HepG2 (cell line): Measurements from ENCODE around the gene CLVS2. TPM values are rescaled to one million over a fixed set of nuclear protein-coding genes. Genes with fewer than 3 reads are reported as not detected.

ENCODE experiments used
- ATAC-seq: fragments of 200-7000 bp; cut with Tn5 transposase; 3 replicates; pipeline ENCODE4 v1.9.1; 2020; ENCODE audit warnings: mild to moderate bottlenecking, moderate library complexity
- BruUV-seq: library from RNA; stranded (reverse); fragments of 400-500 nt; replicated peaks from 2 replicates; lab custom pipeline; 2021; lab: Mats Ljungman, UMichigan
- CTCF ChIA-PET: fragments of 300-600 bp; formaldehyde crosslinking; extraction: SDS; loops from one replicate; lab custom pipeline; 2021; ENCODE audit warnings: low total read pairs, inconsistent platforms, low intra/inter-chr PET ratio; lab: Yijun Ruan, JAX
- POLR2A ChIA-PET: fragments of 350-600 bp; sonication (Branson Sonifier 250); formaldehyde crosslinking; loops from one replicate; lab custom pipeline; 2020; ENCODE audit warnings: antibody characterized with exemption, inconsistent platforms; lab: Yijun Ruan, JAX
- DNase-seq: peaks from one replicate; pipeline ENCODE4 v3.0.0-alpha.2; 2015; ENCODE audit warnings: low spot score
- FAIRE-seq: peaks from 3 replicates; lab custom pipeline; 2011; peaks lifted over from hg19 to GRCh38; lab: Jason Lieb, UNC
- H2AFZ ChIP-seq: one replicate; pipeline ENCODE4 v1.6.1; 2011; ENCODE audit warnings: low read length, inconsistent platforms
- H3K27ac ChIP-seq: fragments of 300-600 bp; 3 replicates; pipeline ENCODE4 v1.8.0; 2011; ENCODE audit warnings: mixed run types, mild to moderate bottlenecking, mixed read lengths, low read length, inconsistent platforms; ENCODE audit not compliant: insufficient read depth; ENCODE audit errors: extremely low read length
- H3K27me3 ChIP-seq, 2 experiments: fragments of 200-600 bp in 1 of 2; 2 replicates in 1 of 2; 3 replicates in 1 of 2; pipeline versions ENCODE4 v1.6.0 to v1.8.0; 2011; ENCODE audit warnings: low read length in 2 of 2, mild to moderate bottlenecking in 2 of 2, moderate library complexity in 2 of 2, inconsistent platforms in 1 of 2; ENCODE audit not compliant: insufficient read depth in 2 of 2, control insufficient read depth in 1 of 2
- H3K36me3 ChIP-seq, 2 experiments: fragments of 200-600 bp in 1 of 2; replicated peaks in 1 of 2; 2 replicates in 1 of 2; 3 replicates in 1 of 2; pipeline versions ENCODE4 v1.5.1 to v1.8.0; 2011; ENCODE audit warnings: low read length in 2 of 2, inconsistent platforms in 1 of 2; ENCODE audit not compliant: insufficient read depth in 2 of 2, control insufficient read depth in 1 of 2
- H3K4me1 ChIP-seq: 2 replicates; pipeline ENCODE4 v1.5.1; 2012; ENCODE audit warnings: low read length, inconsistent platforms; ENCODE audit not compliant: insufficient read depth
- H3K4me2 ChIP-seq: 2 replicates; pipeline ENCODE4 v1.6.0; 2011; ENCODE audit warnings: low read depth, low read length, inconsistent platforms
- H3K4me3 ChIP-seq, 3 experiments: fragments of 200-600 bp in 1 of 3; sonication (generic), shearing (Covaris generic) in 1 of 3; replicated peaks in 1 of 3; 2 replicates each; pipeline ENCODE4 v1.5.1; 2011 to 2016; ENCODE audit warnings: low read length in 3 of 3, inconsistent platforms in 2 of 3, low read depth in 2 of 3, mild to moderate bottlenecking in 2 of 3, control low read depth in 1 of 3, mixed read lengths in 1 of 3; ENCODE audit not compliant: insufficient read depth in 1 of 3
- H3K79me2 ChIP-seq: one replicate; pipeline ENCODE4 v1.6.1; 2011; ENCODE audit warnings: low read length, inconsistent platforms; ENCODE audit not compliant: insufficient read depth
- H3K9ac ChIP-seq: 2 replicates; pipeline ENCODE4 v1.6.0; 2011; ENCODE audit warnings: mild to moderate bottlenecking, low read depth, low read length, inconsistent platforms; ENCODE audit not compliant: insufficient read depth
- H3K9me3 ChIP-seq: 2 replicates; pipeline ENCODE4 v1.5.1; 2012; ENCODE audit warnings: mild to moderate bottlenecking, low read length
- H4K20me1 ChIP-seq: 2 replicates; pipeline ENCODE4 v1.6.0; 2011; ENCODE audit warnings: inconsistent platforms, mild to moderate bottlenecking, low read length, moderate library complexity; ENCODE audit not compliant: insufficient read depth
- AKAP8 ChIP-seq: sonication (generic); formaldehyde crosslinking; IDR thresholded peaks from 2 replicates; pipeline ENCODE4 v1.5.1; 2020; ENCODE audit warnings: mild to moderate bottlenecking, missing genetic modification reagents
- ATRX ChIP-seq: sonication (generic); formaldehyde crosslinking; IDR thresholded peaks from 2 replicates; pipeline ENCODE4 v1.4.0; 2020; ENCODE audit warnings: missing genetic modification reagents, borderline replicate concordance
- ETS1 ChIP-seq: sonication (generic); formaldehyde crosslinking; IDR thresholded peaks from 2 replicates; pipeline ENCODE4 v1.4.0; 2020; ENCODE audit warnings: missing genetic modification reagents
- FOXM1 ChIP-seq: sonication (generic); formaldehyde crosslinking; IDR thresholded peaks from 2 replicates; pipeline ENCODE4 v1.5.0; 2020; ENCODE audit warnings: missing genetic modification reagents
- HOXA3 ChIP-seq: sonication (generic); formaldehyde crosslinking; IDR thresholded peaks from 2 replicates; pipeline ENCODE4 v1.5.0; 2020; ENCODE audit warnings: missing genetic modification reagents
- ISX ChIP-seq: sonication (generic); formaldehyde crosslinking; conservative IDR thresholded peaks from 2 replicates; pipeline ENCODE4 v1.5.0; 2020; ENCODE audit warnings: missing genetic modification reagents
- NFIC ChIP-seq: IDR thresholded peaks from 2 replicates; pipeline ENCODE4 v1.6.1; 2012; ENCODE audit warnings: mild to moderate bottlenecking, low read length, inconsistent platforms
- NR2F2 ChIP-seq: IDR thresholded peaks from 2 replicates; pipeline ENCODE4 v1.6.1; 2012; ENCODE audit warnings: low read depth, inconsistent platforms, borderline replicate concordance
- POLR2AphosphoS2 ChIP-seq: IDR thresholded peaks from 2 replicates; pipeline ENCODE4 v1.6.1; 2011; ENCODE audit warnings: low read depth, low read length, improper control_type of control experiment
- SIN3A ChIP-seq: IDR thresholded peaks from 2 replicates; pipeline ENCODE4 v1.6.1; 2011; ENCODE audit warnings: low read depth, mild to moderate bottlenecking, control low read depth, low read length, borderline replicate concordance
- TRIM22 ChIP-seq: fragments of 450-650 bp; IDR thresholded peaks from 2 replicates; pipeline ENCODE4 v1.6.1; 2017
- WIZ ChIP-seq: sonication (generic); formaldehyde crosslinking; IDR thresholded peaks from 2 replicates; pipeline ENCODE4 v1.5.1; 2020; ENCODE audit warnings: mild to moderate bottlenecking, missing genetic modification reagents
- YEATS2 ChIP-seq: sonication (generic); formaldehyde crosslinking; IDR thresholded peaks from 2 replicates; pipeline ENCODE4 v1.4.0; 2020; ENCODE audit warnings: missing genetic modification reagents, borderline replicate concordance
- ZNF264 ChIP-seq: sonication (generic); formaldehyde crosslinking; IDR thresholded peaks from 2 replicates; pipeline ENCODE4 v1.4.0; 2020; ENCODE audit warnings: missing genetic modification reagents
- ZNF747 ChIP-seq: sonication (generic); formaldehyde crosslinking; IDR thresholded peaks from 2 replicates; pipeline ENCODE4 v1.8.1; 2023; ENCODE audit warnings: missing genetic modification reagents, mild to moderate bottlenecking, borderline replicate concordance
- ZNF792 ChIP-seq: IDR thresholded peaks from 2 replicates; pipeline ENCODE4 v1.6.1; 2016
- WGBS: methylation state at CpG from one replicate; pipeline ENCODE4 v1.1.6; 2017; ENCODE audit warnings: low lambda C conversion rate; 5-methylcytosine and 5-hydroxymethylcytosine counted together
- in situ Hi-C: cut with HindIII; loops from 2 replicates; pipeline ENCODE4 v1.10.0; 2017; ENCODE audit warnings: low pct_unique_long_range_greater_than_20kb; ENCODE audit not compliant: extremely low pct_ligation_motif_present
- intact Hi-C: fragments of 100-400 bp; cut with micrococcal nuclease; formaldehyde crosslinking; loops from one replicate; pipeline ENCODE4 v1.10.0; 2022; ENCODE audit not compliant: unreplicated experiment
- polyA plus RNA-seq, 8 experiments: library from polyadenylated mRNA; depleted of rRNA in 3 of 8; stranded (reverse) in 7 of 8; unstranded in 1 of 8; fragments of >200 nt; fragmentation: Illumina TruSeq in 4 of 8; extraction: Trizol in 4 of 8; gene quantifications; 2 replicates each; pipeline versions ENCODE4 v1.2.1 to v1.2.3, GENCODE V29; 2011 to 2016; ENCODE audit warnings: low read depth in 4 of 8, missing spikeins in 1 of 8, mixed read lengths in 1 of 8; ENCODE audit not compliant: insufficient read depth in 1 of 8
- total RNA-seq, 5 experiments: library from RNA; depleted of rRNA; stranded (reverse); fragments of >200 nt; fragmentation: Illumina TruSeq; extraction: Trizol; gene quantifications; 2 replicates each; pipeline ENCODE4 v1.2.3, GENCODE V29; 2016; ENCODE audit warnings: low read depth in 1 of 5
- TF ChIP-seq, protein P1 (sequence below): sonication (generic); formaldehyde crosslinking; IDR thresholded peaks from 2 replicates; pipeline ENCODE4 v1.4.0; 2020; ENCODE audit warnings: missing genetic modification reagents
- TF ChIP-seq, protein P2 (sequence below): sonication (generic); formaldehyde crosslinking; IDR thresholded peaks from 2 replicates; pipeline ENCODE4 v1.4.0; 2020; ENCODE audit warnings: mild to moderate bottlenecking, missing genetic modification reagents
- TF ChIP-seq, protein P3 (sequence below): sonication (generic); formaldehyde crosslinking; IDR thresholded peaks from 2 replicates; pipeline ENCODE4 v1.5.0; 2020; ENCODE audit warnings: mild to moderate bottlenecking, missing genetic modification reagents, moderate library complexity

CLVS2 gene
- total and polyA plus RNA-seq, 2 of the 13 experiments (the other 11 are each of a cell fraction or from before 2014, with no cell fraction given), result not detected

DNA sequence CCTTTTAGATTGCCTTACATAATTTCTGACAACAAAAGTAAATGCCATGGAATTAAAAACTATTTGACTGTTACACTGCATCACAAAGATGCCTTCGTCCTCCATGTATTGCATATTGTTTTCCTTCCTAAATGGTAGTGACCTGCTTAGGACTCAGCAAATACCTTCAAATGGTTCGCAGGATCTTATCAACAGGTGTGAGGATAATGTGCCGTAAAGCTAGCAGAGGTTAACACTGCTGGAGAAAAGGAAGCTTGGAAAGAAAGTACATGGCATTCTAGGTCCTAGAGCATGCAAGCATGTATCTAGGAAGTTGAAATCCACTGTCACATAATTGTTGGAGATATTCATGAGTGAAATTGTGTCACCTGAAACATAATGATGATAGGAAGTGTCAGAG, 5.5 kb downstream of the CLVS2 start:
- intact Hi-C loops, result no loop called here
- no peak for ATAC-seq
- no peak overlapping the region for H3K4me3 ChIP-seq

More for the DNA sequence above, 5.5 kb downstream of the CLVS2 start:
- no peak overlapping the region for H3K27ac ChIP-seq
- 31% methylated on average over 3 of the region's 3 CpGs for WGBS
- POLR2A ChIA-PET, result no interaction called here
- H3K27me3 ChIP-seq, result no peaks in the 10 kb centered on the region; a peak in 1 of 5 replicates
- in situ Hi-C loops, result no loop called here
- H3K9me3 ChIP-seq, result no peaks in the 10 kb centered on the region
- H3K9ac ChIP-seq, result no peak overlapping the region
- CTCF ChIA-PET, result no interaction called here
- no peak for FAIRE-seq
- no peaks in the 10 kb centered on the region for H3K4me1 ChIP-seq
- H3K4me2 ChIP-seq, result no peak overlapping the region
- BruUV-seq, result no TSS peak
- H2AFZ ChIP-seq, result no peak overlapping the region
- H3K36me3 ChIP-seq, result no peaks in the 10 kb centered on the region
- no peaks in the 10 kb centered on the region for H4K20me1 ChIP-seq
- no peaks in the 10 kb centered on the region for H3K79me2 ChIP-seq
- DNase-seq, result no peak
- TF ChIP-seq, protein P1, sequence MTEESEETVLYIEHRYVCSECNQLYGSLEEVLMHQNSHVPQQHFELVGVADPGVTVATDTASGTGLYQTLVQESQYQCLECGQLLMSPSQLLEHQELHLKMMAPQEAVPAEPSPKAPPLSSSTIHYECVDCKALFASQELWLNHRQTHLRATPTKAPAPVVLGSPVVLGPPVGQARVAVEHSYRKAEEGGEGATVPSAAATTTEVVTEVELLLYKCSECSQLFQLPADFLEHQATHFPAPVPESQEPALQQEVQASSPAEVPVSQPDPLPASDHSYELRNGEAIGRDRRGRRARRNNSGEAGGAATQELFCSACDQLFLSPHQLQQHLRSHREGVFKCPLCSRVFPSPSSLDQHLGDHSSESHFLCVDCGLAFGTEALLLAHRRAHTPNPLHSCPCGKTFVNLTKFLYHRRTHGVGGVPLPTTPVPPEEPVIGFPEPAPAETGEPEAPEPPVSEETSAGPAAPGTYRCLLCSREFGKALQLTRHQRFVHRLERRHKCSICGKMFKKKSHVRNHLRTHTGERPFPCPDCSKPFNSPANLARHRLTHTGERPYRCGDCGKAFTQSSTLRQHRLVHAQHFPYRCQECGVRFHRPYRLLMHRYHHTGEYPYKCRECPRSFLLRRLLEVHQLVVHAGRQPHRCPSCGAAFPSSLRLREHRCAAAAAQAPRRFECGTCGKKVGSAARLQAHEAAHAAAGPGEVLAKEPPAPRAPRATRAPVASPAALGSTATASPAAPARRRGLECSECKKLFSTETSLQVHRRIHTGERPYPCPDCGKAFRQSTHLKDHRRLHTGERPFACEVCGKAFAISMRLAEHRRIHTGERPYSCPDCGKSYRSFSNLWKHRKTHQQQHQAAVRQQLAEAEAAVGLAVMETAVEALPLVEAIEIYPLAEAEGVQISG (CRISPR knock-in tag), result no peak
- TF ChIP-seq, protein P2, sequence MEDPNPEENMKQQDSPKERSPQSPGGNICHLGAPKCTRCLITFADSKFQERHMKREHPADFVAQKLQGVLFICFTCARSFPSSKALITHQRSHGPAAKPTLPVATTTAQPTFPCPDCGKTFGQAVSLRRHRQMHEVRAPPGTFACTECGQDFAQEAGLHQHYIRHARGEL (CRISPR knock-in tag), result no peak
- TF ChIP-seq WIZ (CRISPR knock-in tag) (no peak), FOXM1 (CRISPR knock-in tag) (no peak), POLR2AphosphoS2 (no peak), HOXA3 (no peak), ZNF792 (CRISPR knock-in tag) (no peak), AKAP8 (CRISPR knock-in tag) (no peak), NR2F2 (no peak), ISX (CRISPR knock-in tag) (no peak), ETS1 (CRISPR knock-in tag) (no peak), TRIM22 (no peak), ZNF264 (CRISPR knock-in tag) (no peak), SIN3A (no peak), YEATS2 (CRISPR knock-in tag) (no peak), ATRX (CRISPR knock-in tag) (no peak), NFIC (no peak), ZNF747 (CRISPR knock-in tag) (no peak)
- TF ChIP-seq, protein P3, sequence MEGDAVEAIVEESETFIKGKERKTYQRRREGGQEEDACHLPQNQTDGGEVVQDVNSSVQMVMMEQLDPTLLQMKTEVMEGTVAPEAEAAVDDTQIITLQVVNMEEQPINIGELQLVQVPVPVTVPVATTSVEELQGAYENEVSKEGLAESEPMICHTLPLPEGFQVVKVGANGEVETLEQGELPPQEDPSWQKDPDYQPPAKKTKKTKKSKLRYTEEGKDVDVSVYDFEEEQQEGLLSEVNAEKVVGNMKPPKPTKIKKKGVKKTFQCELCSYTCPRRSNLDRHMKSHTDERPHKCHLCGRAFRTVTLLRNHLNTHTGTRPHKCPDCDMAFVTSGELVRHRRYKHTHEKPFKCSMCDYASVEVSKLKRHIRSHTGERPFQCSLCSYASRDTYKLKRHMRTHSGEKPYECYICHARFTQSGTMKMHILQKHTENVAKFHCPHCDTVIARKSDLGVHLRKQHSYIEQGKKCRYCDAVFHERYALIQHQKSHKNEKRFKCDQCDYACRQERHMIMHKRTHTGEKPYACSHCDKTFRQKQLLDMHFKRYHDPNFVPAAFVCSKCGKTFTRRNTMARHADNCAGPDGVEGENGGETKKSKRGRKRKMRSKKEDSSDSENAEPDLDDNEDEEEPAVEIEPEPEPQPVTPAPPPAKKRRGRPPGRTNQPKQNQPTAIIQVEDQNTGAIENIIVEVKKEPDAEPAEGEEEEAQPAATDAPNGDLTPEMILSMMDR (CRISPR knock-in tag), result no peak
